ENCODE results near the gene LETMD1.
A peak's percentile ranks its signal among the peaks of the same experiment; 100 is the strongest.

Gene LETMD1, protein sequence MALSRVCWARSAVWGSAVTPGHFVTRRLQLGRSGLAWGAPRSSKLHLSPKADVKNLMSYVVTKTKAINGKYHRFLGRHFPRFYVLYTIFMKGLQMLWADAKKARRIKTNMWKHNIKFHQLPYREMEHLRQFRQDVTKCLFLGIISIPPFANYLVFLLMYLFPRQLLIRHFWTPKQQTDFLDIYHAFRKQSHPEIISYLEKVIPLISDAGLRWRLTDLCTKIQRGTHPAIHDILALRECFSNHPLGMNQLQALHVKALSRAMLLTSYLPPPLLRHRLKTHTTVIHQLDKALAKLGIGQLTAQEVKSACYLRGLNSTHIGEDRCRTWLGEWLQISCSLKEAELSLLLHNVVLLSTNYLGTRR

GRCh38 chr12:51047655-51048540, at the start of gene LETMD1:
Gene LETMD1, plus strand, starts transcription at chr12:51048327. Its CDS starts 30 bp downstream, at chr12:51048357.
- Histone ChIP-seq H3K27ac (peak within 1 kb of the TSS; percentile 90), H3K27me3 (no peaks in the 10 kb centered on the region), H3K9me3 (no peaks in the 10 kb centered on the region), H3K4me3 (ENCODE audit: low read depth in 1 of 2, low read length in 1 of 2) (peak within 1 kb of the TSS; percentile 81 to 90), H3K4me1 (ENCODE audit: control insufficient read depth in 1 of 2, insufficient read depth in 1 of 2, low read depth in 1 of 2, low read length in 1 of 2) (peaks cover 21 to 22% of the 10 kb centered on the region in 2 experiments), H3K36me3 (peaks cover 8% of the 10 kb centered on the region)
- peak; percentile 92 for TF ChIP-seq CTCF (IDR thresholded peaks at IDR 0.05)

- H3K27me3 ChIP-seq, result no peaks in the 10 kb centered on the region
- H3K27ac ChIP-seq, result no peak overlapping the region
- no peak overlapping the region for H3K4me3 ChIP-seq (ENCODE audit: low read depth in 1 of 2, low read length in 1 of 2)
- H3K4me1 ChIP-seq (ENCODE audit: control insufficient read depth in 1 of 2, insufficient read depth in 1 of 2, low read depth in 1 of 2, low read length in 1 of 2), result no peaks in the 10 kb centered on the region
- no peak for TF ChIP-seq CTCF (IDR thresholded peaks at IDR 0.05)
- peaks cover 19% of the 10 kb centered on the region for H3K36me3 ChIP-seq
- H3K9me3 ChIP-seq, result no peaks in the 10 kb centered on the region
These were observed 49.0 kb upstream of the LETMD1 start for GRCh38 chr12:50999093-50999492.

DNA sequence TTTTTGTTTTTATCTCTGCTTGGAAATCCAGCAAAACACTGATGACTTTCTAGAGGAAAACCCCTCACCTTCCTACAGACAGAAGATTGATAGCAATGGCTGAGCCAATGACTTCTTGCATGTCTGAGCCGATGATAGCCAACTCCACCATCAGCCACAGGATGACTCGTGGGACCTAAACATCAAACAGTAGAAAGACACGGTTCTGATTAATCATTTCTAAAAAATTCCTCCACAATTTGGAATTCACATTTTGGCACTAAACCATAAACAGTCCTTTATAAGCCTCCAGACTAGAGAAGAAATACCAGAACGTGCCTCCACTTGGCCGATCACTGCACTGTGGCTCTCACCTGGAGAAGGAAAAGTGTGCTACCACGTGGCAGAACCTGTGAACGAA, 47.9 kb upstream of the LETMD1 start:
- no peaks in the 10 kb centered on the region for H3K9me3 ChIP-seq
- H3K27ac ChIP-seq, result no peak overlapping the region
- H3K36me3 ChIP-seq, result peaks cover 18% of the 10 kb centered on the region
- no peak for TF ChIP-seq CTCF (IDR thresholded peaks at IDR 0.05)
- no peaks in the 10 kb centered on the region for H3K27me3 ChIP-seq
- no peaks in the 10 kb centered on the region for H3K4me1 ChIP-seq (ENCODE audit: control insufficient read depth in 1 of 2, insufficient read depth in 1 of 2, low read depth in 1 of 2, low read length in 1 of 2)
- H3K4me3 ChIP-seq (ENCODE audit: low read depth in 1 of 2, low read length in 1 of 2), result no peak overlapping the region

- no peaks in the 10 kb centered on the region for H3K9me3 ChIP-seq
- peaks cover 14% of the 10 kb centered on the region for H3K36me3 ChIP-seq
- no peak overlapping the region for H3K27ac ChIP-seq
- H3K4me3 ChIP-seq (ENCODE audit: low read depth in 1 of 2, low read length in 1 of 2), result no peak overlapping the region
- no peak for TF ChIP-seq CTCF (IDR thresholded peaks at IDR 0.05)
- H3K27me3 ChIP-seq, result no peaks in the 10 kb centered on the region
- H3K4me1 ChIP-seq (ENCODE audit: control insufficient read depth in 1 of 2, insufficient read depth in 1 of 2, low read depth in 1 of 2, low read length in 1 of 2), result no peaks in the 10 kb centered on the region
These were observed 46.3 kb upstream of the LETMD1 start for GRCh38 chr12:51001799-51002198.

DNA sequence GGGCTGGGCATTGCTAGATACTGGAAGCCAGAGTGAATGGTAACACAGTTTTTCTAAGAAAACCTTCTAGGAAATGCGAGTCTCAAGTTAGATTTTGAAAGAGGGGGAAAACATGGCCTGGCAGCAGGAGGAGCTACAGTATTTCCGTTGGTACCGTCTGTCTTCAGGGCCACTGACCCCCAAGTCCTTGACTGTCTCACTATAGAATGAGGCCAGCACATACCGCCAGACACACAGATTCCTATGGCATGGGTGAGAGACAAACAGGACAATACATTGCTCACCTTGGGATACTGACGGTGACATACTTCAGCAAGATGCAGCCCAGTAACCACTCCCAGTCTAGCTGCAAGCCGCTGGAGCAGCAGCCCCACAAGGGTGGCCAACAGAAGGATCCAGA, 43.6 kb upstream of the LETMD1 start:
- Histone ChIP-seq H3K4me1 (ENCODE audit: control insufficient read depth in 1 of 2, insufficient read depth in 1 of 2, low read depth in 1 of 2, low read length in 1 of 2) (peaks cover 6 to 8% of the 10 kb centered on the region in 2 experiments), H3K4me3 (ENCODE audit: low read depth in 1 of 2, low read length in 1 of 2) (no peak overlapping the region), H3K27me3 (no peaks in the 10 kb centered on the region), H3K27ac (no peak overlapping the region), H3K9me3 (no peaks in the 10 kb centered on the region), H3K36me3 (peaks cover 20% of the 10 kb centered on the region)
- no peak for TF ChIP-seq CTCF (IDR thresholded peaks at IDR 0.05)

All from neutrophil (primary cell).